HCT116 (cell line): ENCODE measurements around the gene GTPBP1.

Source experiments
- CEBPB ChIP-seq: IDR thresholded peaks from 2 replicates; pipeline ENCODE4 v1.6.1; 2012; ENCODE audit warnings: low read depth
- FOSL1 ChIP-seq: IDR thresholded peaks from 2 replicates; pipeline ENCODE4 v1.6.1; 2012; ENCODE audit warnings: low read depth
- JUND ChIP-seq: IDR thresholded peaks from 2 replicates; pipeline ENCODE4 v1.6.1; 2012
- POLR2A ChIP-seq: IDR thresholded peaks from 2 replicates; pipeline ENCODE4 v1.7.0; 2011; ENCODE audit warnings: borderline replicate concordance; ENCODE audit not compliant: insufficient read depth, insufficient read length; ENCODE audit errors: extremely low read depth
- TF ChIP-seq, protein P1 (sequence below), 3 experiments: fragments of 200-600 bp in 1 of 3; sonication (generic) in 1 of 3; IDR thresholded peaks in 2 of 3; conservative IDR thresholded peaks in 1 of 3; 2 replicates each; pipeline ENCODE4 v1.5.1; 2012 to 2017; ENCODE audit warnings: low read depth in 2 of 3, low read length in 2 of 3, antibody characterized with exemption in 1 of 3, borderline replicate concordance in 1 of 3, control low read depth in 1 of 3, mild to moderate bottlenecking in 1 of 3, mixed read lengths in 1 of 3, mixed run types in 1 of 3, moderate library complexity in 1 of 3; ENCODE audit not compliant: insufficient read depth in 1 of 3
- TF ChIP-seq, protein P2 (sequence below): IDR thresholded peaks from 2 replicates; pipeline ENCODE4 v1.6.1; 2012
- TF ChIP-seq, protein P3 (sequence below): IDR thresholded peaks from 2 replicates; pipeline ENCODE4 v1.6.1; 2012

DNA sequence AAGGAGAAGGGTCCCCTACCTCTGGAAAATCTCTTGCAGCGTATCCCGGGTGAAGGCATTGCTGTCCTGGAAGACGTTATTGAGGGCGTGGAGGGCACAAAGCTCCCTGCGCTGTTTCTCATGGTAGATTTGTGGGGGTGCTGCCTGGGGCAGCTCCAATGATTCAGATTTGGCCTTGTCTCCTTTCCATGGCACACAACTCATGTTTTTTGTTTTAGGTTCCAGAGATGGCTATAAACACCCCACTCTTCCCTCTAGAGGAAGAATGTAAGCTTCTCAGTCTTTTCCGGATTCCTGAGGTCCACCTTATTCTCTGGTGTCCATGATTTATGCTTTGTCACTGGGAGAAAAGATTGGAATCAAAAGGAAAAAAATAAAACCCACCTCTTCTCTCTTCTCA is 6.0 kb upstream of the GTPBP1 start:
- TF ChIP-seq POLR2A: no peak
- TF ChIP-seq, protein P1, sequence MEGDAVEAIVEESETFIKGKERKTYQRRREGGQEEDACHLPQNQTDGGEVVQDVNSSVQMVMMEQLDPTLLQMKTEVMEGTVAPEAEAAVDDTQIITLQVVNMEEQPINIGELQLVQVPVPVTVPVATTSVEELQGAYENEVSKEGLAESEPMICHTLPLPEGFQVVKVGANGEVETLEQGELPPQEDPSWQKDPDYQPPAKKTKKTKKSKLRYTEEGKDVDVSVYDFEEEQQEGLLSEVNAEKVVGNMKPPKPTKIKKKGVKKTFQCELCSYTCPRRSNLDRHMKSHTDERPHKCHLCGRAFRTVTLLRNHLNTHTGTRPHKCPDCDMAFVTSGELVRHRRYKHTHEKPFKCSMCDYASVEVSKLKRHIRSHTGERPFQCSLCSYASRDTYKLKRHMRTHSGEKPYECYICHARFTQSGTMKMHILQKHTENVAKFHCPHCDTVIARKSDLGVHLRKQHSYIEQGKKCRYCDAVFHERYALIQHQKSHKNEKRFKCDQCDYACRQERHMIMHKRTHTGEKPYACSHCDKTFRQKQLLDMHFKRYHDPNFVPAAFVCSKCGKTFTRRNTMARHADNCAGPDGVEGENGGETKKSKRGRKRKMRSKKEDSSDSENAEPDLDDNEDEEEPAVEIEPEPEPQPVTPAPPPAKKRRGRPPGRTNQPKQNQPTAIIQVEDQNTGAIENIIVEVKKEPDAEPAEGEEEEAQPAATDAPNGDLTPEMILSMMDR (IDR thresholded peaks at IDR 0.05 in 2 of 3, conservative IDR thresholded peaks at IDR 0.05 in 1 of 3; ENCODE audit: borderline replicate concordance in 1 of 3, insufficient read depth in 1 of 3, low read depth in 2 of 3, low read length in 2 of 3): no peak
- no peak for TF ChIP-seq CEBPB
- TF ChIP-seq, protein P2, sequence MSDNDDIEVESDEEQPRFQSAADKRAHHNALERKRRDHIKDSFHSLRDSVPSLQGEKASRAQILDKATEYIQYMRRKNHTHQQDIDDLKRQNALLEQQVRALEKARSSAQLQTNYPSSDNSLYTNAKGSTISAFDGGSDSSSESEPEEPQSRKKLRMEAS: no peak
- no peak for TF ChIP-seq JUND
- TF ChIP-seq, protein P3, sequence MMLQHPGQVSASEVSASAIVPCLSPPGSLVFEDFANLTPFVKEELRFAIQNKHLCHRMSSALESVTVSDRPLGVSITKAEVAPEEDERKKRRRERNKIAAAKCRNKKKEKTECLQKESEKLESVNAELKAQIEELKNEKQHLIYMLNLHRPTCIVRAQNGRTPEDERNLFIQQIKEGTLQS: no peak
- TF ChIP-seq FOSL1: no peak
